Heart right ventricle (tissue), 16 donors: ENCODE data around the gene CCDC154. TPM values are rescaled to one million over a fixed set of nuclear protein-coding genes. Genes with fewer than 3 reads are reported as not detected.

Source experiments
- ATAC-seq, 8 donors: fragments of 200-7000 bp; cut with Tn5 transposase; one replicate each; pipeline ENCODE4 v1.9.1; 2020; ENCODE audit warnings: mild to moderate bottlenecking in 8 of 8, moderate library complexity in 8 of 8, moderate number of reproducible peaks in 1 of 8
- DNase-seq, 2 donors: peaks; one replicate each; pipeline ENCODE4 v3.0.0-alpha.2; 2020
- H3K27ac ChIP-seq, 10 donors: fragments of 200-600 bp; sonication (generic) in 2 of 10; one replicate each; pipeline versions ENCODE4 v1.5.0 to v1.8.0; 2020 to 2022; ENCODE audit warnings: mild to moderate bottlenecking in 3 of 10
- H3K27me3 ChIP-seq, 7 donors: fragments of 200-600 bp; one replicate each; pipeline ENCODE4 v1.8.0; 2021 to 2022; ENCODE audit warnings: mild to moderate bottlenecking in 2 of 7
- H3K36me3 ChIP-seq, 9 donors: fragments of 200-600 bp; sonication (generic) in 1 of 9; one replicate each; pipeline versions ENCODE4 v1.5.0 to v1.8.0; 2020 to 2022; ENCODE audit warnings: mild to moderate bottlenecking in 2 of 9
- H3K4me1 ChIP-seq, 9 donors: fragments of 200-600 bp; sonication (generic) in 1 of 9; one replicate each; pipeline versions ENCODE4 v1.5.0 to v1.8.0; 2020 to 2022; ENCODE audit warnings: mild to moderate bottlenecking in 4 of 9
- H3K4me3 ChIP-seq, 10 donors: fragments of 200-600 bp; sonication (generic) in 2 of 10; one replicate each; pipeline versions ENCODE4 v1.5.0 to v1.8.0; 2020 to 2022; ENCODE audit warnings: mild to moderate bottlenecking in 7 of 10, moderate library complexity in 2 of 10
- H3K9me3 ChIP-seq, 11 donors: fragments of 200-600 bp in 10 of 11; sonication (generic) in 2 of 11; one replicate each; pipeline versions ENCODE4 v1.5.0 to v1.8.0; 2013 to 2022; ENCODE audit warnings: mild to moderate bottlenecking in 2 of 11, control low read depth in 1 of 11, moderate library complexity in 1 of 11
- WGBS, 2 donors: extraction: QIAGEN DNeasy Blood & Tissue Kit; methylation state at CpG; one replicate each; pipeline ENCODE4 v1.1.7; 2013; ENCODE audit warnings: inconsistent platforms in 1 of 2; 5-methylcytosine and 5-hydroxymethylcytosine counted together
- intact Hi-C, 10 donors: fragments of 100-400 bp; cut with DNase I; formaldehyde crosslinking; loops; one replicate each; pipeline versions ENCODE4 v1.11.1 to v1.14.2; 2022
- polyA plus RNA-seq, 2 donors: library from polyadenylated mRNA; stranded (reverse); fragments of 200-250 nt; gene quantifications; one replicate each; pipeline ENCODE4 v1.2.3, GENCODE V29; 2013
- total RNA-seq, 10 donors: library from RNA; stranded (reverse); fragmentation: NEBNext Ultra II Directional in 3 of 10; extraction: Animal tissue kit (Norgen Biotek cat#: 25700) in 3 of 10; gene quantifications; one replicate each; pipeline versions ENCODE4 v1.2.1 to v1.2.4, GENCODE V29; 2021 to 2023
- TF ChIP-seq, protein P1 (sequence below), 9 donors: fragments of 200-600 bp; sonication (generic) in 2 of 9; IDR thresholded peaks; one replicate each; pipeline versions ENCODE4 v1.5.0 to v1.8.0; 2021 to 2022; ENCODE audit warnings: antibody characterized with exemption in 9 of 9, mild to moderate bottlenecking in 5 of 9, moderate library complexity in 1 of 9
- donor health status: Arrhythmogenic right ventricular cardiomyopathy.
- donor health status: ischemic (EF 13 %, LVEDD 7.1; RV severe dilation, severe dysfunction).
- donor health status: healthy with polysubstance abuse.
- donor health status: DM: no; HTN: yes; CAD: no.
- donor health status: DM: no; HTN: no; CAD: no.
- donor health status: ischemic (EF 25% LVEDD 6.9; RV normal size, moderate dysfunction).
- donor health status: ischemic (EF 25% LVEDD 5.7; RV mildly dilated, moderate dysfunction).
- donor health status: healthy.
- donor health status: DM: yes; HTN: yes; CAD: no.
- donor health status: Ischemic cardiomyopathy.
- donor health status: ischemic (EF 35%, LVEDD 5.7; RV mildly dilated, moderate dysfunction).
- donor health status: nonischemic (EF 11% LVEDD 7.7; RV severe dilation, severe dysfunction).
- donor health status: DM: yes; HTN: yes; CAD: no.
- donor health status: PGD.
- donor health status: ischemic (EF 29% LVEDD 5.4; RV normal size, mild dysfunction).
- donor health status: nonischemic (EF 23%, LVEDD 6.1; RV moderate dilation, normal function).

The CCDC154 gene
- total and polyA plus RNA-seq, 12 donors: 0.17 to 5.9 (median 0.75) TPM

DNA sequence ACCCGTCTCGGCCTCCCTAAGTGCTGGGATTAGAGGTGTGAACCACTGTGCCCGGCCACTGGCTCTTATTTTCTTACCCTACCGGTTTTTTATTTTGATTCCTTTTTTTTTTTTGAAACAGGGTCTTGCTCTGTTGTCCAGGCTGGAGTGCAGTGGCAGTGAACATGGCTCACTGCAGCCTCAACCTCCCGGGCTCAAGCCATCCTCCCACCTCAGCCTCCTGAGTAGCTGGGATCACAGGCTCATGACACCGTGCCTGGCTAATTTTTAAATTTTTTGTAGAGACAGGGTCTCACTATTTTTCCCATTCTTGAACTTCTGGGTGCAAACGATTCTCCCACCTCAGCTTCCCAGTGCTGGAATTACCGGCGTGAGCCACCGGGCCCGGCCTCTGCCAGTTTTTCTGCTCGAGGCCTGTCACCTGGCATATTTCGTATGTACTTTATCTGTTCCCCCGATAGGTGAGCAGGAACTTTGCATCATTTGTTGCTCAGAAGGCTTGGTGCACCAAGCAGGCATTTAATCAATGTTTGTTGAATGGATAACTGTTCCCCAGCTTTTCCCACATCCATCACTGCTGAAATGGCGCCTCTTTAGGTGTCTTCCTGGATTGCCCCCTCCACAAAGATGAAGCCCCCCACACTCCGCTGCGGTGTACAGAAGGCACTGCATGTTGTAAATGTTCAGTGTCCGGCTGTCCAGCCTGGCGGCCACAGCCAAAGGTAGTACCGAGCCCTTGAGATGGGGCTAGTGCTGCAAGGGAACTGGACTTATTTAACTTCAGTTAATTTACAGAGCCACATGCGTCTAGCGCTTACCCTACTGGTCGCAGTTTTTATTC is 47.9 kb upstream of the CCDC154 start:
- peaks cover 9 to 31% (median 25%) of the 10 kb centered on the region in 9 donors for H3K4me1 ChIP-seq
- H3K27ac ChIP-seq: peak overlapping the region in 9 of 10 donors; percentile 82 to 97 (median 87)
- no peak for DNase-seq
- intact Hi-C loops: loop anchor here (2.0 to 10.0 kb wide), 12 partner anchors 40 to 212 kb away; partner anchors contain the start of genes CRAMP1 (in 4 of the 10), IFT140 (in 4 of the 10), TMEM204 (in 3 of the 10) and MAPK8IP3 (in 1 of the 10)
- H3K4me3 ChIP-seq: peak overlapping the region in 9 of 10 donors; percentile 65 to 92 (median 80)
- TF ChIP-seq, protein P1, sequence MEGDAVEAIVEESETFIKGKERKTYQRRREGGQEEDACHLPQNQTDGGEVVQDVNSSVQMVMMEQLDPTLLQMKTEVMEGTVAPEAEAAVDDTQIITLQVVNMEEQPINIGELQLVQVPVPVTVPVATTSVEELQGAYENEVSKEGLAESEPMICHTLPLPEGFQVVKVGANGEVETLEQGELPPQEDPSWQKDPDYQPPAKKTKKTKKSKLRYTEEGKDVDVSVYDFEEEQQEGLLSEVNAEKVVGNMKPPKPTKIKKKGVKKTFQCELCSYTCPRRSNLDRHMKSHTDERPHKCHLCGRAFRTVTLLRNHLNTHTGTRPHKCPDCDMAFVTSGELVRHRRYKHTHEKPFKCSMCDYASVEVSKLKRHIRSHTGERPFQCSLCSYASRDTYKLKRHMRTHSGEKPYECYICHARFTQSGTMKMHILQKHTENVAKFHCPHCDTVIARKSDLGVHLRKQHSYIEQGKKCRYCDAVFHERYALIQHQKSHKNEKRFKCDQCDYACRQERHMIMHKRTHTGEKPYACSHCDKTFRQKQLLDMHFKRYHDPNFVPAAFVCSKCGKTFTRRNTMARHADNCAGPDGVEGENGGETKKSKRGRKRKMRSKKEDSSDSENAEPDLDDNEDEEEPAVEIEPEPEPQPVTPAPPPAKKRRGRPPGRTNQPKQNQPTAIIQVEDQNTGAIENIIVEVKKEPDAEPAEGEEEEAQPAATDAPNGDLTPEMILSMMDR (IDR thresholded peaks at IDR 0.05): no peak
- peaks cover 0 to 28% (median 24%) of the 10 kb centered on the region in 9 donors for H3K36me3 ChIP-seq
- 83 to 86% methylated on average over 23 of the region's 23 CpGs for WGBS, 2 donors
- ATAC-seq: no peak
- H3K27me3 ChIP-seq: no peaks in the 10 kb centered on the region
- H3K9me3 ChIP-seq: no peaks in the 10 kb centered on the region

DNA sequence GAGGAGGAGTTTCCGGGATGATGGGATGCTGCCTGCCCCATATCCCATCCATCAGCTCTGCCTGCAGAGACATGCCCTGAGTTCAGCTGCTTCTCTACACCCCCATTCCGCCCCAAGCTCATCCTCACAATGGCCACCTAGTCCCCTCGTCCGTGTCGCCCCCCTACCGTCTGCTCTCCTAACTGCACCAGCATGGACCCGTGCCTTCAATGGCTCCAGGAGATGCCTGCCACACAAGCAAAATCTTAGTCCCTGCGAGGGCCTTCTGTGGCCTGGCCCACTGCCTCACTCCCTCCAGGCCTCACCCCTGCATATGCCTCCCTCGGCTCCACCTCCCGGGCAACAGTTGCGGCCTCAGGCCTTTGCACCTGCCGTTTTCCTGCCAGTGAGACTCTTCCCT is 47.0 kb upstream of the CCDC154 start:
- intact Hi-C loops: loop anchor here (5.0 to 10.0 kb wide), 11 partner anchors 41 to 213 kb away; partner anchors contain the start of genes CRAMP1 (in 3 of the 10), IFT140 (in 3 of the 10), TMEM204 (in 3 of the 10) and MAPK8IP3 (in 1 of the 10)
- peaks cover 9 to 31% (median 25%) of the 10 kb centered on the region in 9 donors for H3K4me1 ChIP-seq
- ATAC-seq (no peak), DNase-seq (no peak)
- H3K9me3 ChIP-seq: no peaks in the 10 kb centered on the region
- H3K27ac ChIP-seq: no peak overlapping the region
- TF ChIP-seq, protein P1 (IDR thresholded peaks at IDR 0.05): no peak
- H3K4me3 ChIP-seq: no peak overlapping the region
- 87 to 93% methylated on average over 12 of the region's 12 CpGs for WGBS, 2 donors
- H3K27me3 ChIP-seq: no peaks in the 10 kb centered on the region
- peaks cover 0 to 19% (median 14%) of the 10 kb centered on the region in 9 donors for H3K36me3 ChIP-seq

DNA sequence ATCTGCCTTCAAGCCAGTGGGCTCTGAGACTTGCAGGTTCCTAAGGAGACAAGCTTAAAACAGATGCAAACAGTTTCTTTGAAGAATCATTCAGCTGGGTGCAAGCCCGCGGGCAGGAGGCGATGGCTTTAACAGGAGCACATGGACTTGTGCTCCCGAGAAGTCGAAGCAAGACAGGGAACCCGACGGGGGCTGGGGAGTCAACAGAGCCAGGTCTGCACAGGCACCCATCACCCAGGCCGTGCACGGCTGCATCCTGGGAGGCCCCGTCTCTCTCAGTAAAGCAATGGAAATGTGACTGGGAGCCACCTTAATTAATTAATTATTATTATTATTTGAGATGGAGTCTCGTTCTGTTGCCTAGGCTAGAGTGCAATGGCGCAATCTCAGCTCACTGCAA is 44.7 kb upstream of the CCDC154 start:
- intact Hi-C loops: no loop called here
- Histone ChIP-seq H3K27ac (no peak overlapping the region), H3K4me1 (peaks cover 0 to 16% (median 11%) of the 10 kb centered on the region in 9 donors), H3K36me3 (no peaks in the 10 kb centered on the region), H3K4me3 (no peak overlapping the region), H3K9me3 (no peaks in the 10 kb centered on the region), H3K27me3 (no peaks in the 10 kb centered on the region)
- TF ChIP-seq, protein P1 (IDR thresholded peaks at IDR 0.05): no peak
- 89 to 91% methylated on average over 12 of the region's 12 CpGs for WGBS, 2 donors
- DNase-seq (no peak), ATAC-seq (no peak)

DNA sequence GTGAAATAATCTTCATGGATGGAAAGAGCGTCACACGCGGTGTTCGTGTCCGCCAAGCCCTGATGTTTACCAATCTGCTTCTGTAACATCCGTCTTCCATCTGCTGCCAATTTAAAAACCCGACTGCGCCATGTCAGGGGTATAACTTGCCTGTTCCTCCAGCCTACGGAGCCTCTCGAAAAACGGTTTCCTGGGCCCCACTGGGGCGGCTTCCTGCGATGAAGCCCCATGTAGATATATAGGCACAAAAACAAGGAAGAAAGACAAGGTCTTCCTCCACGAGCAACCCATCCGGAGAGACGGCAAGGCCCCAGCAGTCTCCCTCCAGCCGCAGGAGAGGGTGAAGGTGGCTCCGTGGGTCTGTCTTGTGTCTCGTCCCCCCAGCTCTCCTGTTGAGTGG is 44.3 kb upstream of the CCDC154 start, which contains the start of gene PTX4:
TSS of gene PTX4 (minus strand) at position 326 of the 400 bp plus-strand sequence. CDS start at position 291, 35 bp downstream.
- TF ChIP-seq, protein P1 (IDR thresholded peaks at IDR 0.05): no peak
- intact Hi-C loops: no loop called here
- H3K36me3 ChIP-seq: no peaks in the 10 kb centered on the region
- H3K4me3 ChIP-seq: no peak within 1 kb of the TSS
- no peak within 1 kb of the TSS for H3K27ac ChIP-seq
- no peak for DNase-seq
- ATAC-seq: no peak
- WGBS, 2 donors: 85 to 86% methylated on average over 19 of the region's 19 CpGs
- H3K27me3 ChIP-seq: no peaks in the 10 kb centered on the region
- H3K9me3 ChIP-seq: no peaks in the 10 kb centered on the region
- H3K4me1 ChIP-seq: peaks cover 0 to 17% (median 7%) of the 10 kb centered on the region in 9 donors
